Erythroblast (primary cell): Measurements from ENCODE around the gene FNBP1L.
"Not testable (repeated sequence)": the region's sequence is repeated elsewhere in the genome, so short reads cannot be mapped to it uniquely, and the experiment has no call there.

ENCODE experiments used
- DNase-seq, 2 experiments: peaks; one replicate each; lab custom pipeline; 2025; lab: John Stamatoyannopoulos, UW
- GATA1 ChIP-seq: IDR thresholded peaks from 2 replicates; pipeline ENCODE4 v1.6.1; 2011; ENCODE audit warnings: low read depth, mild to moderate bottlenecking, control low read depth, low read length, moderate library complexity
- POLR2A ChIP-seq: IDR thresholded peaks from 2 replicates; pipeline ENCODE4 v1.6.1; 2011; ENCODE audit warnings: mild to moderate bottlenecking, low read length

FNBP1L gene

GRCh38 chr1:93459126-93459525, 11.2 kb downstream of the FNBP1L start:
- no peak for DNase-seq
- no peak for TF ChIP-seq POLR2A
- no peak for TF ChIP-seq GATA1

- DNase-seq = no peak
- TF ChIP-seq POLR2A (no peak), GATA1 (no peak)
Observed at GRCh38 chr1:93461236-93461635, 13.3 kb downstream of the FNBP1L start.

GRCh38 chr1:93463960-93464359, 16.0 kb downstream of the FNBP1L start:
- TF ChIP-seq POLR2A = no peak
- TF ChIP-seq GATA1 = no peak
- no peak for DNase-seq

GRCh38 chr1:93465371-93466082, 17.6 kb downstream of the FNBP1L start:
- not testable (repeated sequence) for DNase-seq

DNA sequence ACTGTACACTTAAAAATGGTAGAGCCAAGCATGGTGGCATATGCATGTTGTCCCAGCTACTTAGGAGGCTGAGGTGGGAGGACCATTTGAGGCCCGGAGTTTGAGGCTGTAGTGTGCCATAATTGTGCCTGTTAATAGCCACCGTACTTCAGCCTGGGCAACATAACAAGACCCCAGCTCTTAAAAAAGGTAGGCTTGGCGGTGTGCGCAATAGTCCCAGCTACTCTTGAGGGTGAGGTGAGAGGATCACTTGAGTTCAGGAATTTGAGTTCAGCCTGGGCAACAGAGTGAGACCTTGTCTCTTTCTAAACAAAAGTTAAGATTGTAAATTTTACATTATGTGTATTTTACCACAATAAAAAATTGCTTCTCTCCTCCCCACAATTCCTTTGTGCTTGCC, 19.7 kb downstream of the FNBP1L start:
- TF ChIP-seq GATA1 (no peak), POLR2A (no peak)
- DNase-seq = no peak

DNA sequence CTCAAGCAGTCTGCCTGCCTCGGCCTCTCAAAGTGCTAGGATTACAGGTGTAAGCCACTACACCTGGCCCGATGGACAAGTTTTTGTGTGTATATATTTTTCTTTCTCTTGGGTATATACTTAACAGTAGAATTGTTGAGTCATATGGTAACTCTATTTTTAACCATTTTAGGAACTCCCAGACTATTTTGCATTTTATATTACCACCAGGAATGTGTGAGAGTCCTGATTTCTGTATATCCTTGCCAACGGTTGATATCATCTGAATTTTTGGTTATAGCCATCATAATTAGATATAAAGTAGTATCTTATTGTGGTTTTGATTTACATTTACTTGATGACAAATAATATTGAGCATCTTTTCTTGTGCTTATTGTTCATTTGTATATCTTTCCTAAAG, 20.7 kb downstream of the FNBP1L start:
- TF ChIP-seq GATA1 = no peak
- TF ChIP-seq POLR2A = no peak
- DNase-seq = no peak

- not testable (repeated sequence) for DNase-seq
Observed at GRCh38 chr1:93469223-93469622, 21.3 kb downstream of the FNBP1L start.

DNA sequence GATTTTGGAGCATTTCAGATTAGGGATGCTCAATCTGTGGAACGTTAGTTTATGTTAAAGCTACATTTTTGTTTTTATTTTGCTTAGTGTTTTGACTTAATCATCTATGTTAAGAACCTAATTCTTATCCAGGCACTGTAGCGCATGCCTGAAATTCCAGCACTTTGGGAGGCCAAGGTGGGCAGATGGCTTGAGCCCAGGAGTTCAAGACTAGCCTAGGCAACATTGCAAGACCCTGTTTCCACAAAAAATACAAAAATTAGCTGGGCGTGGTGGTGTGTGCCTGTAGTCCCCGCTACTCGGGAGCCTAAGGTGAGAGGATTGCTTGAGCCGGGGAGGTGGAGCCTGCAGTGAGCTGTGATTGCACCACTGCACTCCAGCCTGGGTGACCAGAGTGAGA, 23.4 kb downstream of the FNBP1L start:
- no peak for DNase-seq
- TF ChIP-seq GATA1 = no peak
- TF ChIP-seq POLR2A = no peak

DNA sequence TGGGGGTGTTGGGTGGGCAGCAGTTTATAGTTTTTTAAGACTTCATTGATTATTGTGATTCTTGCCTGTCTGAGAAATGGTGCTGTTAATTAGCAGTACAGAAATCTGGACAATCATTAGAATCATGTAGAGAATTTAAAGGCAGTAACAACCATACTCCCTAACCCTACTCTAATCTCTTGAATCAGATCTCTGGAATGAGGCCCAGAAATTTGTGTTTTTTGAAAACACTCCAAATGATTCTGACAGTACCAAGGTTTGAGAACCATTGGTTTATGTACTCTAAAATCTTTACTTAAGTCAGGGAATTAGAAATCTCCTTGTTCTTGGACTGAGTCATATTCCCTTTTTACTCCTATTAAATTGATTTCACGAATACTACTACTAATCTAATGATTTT, 24.0 kb downstream of the FNBP1L start:
- peak; percentile 27 to 28 for DNase-seq
- no peak for TF ChIP-seq GATA1
- no peak for TF ChIP-seq POLR2A

DNA sequence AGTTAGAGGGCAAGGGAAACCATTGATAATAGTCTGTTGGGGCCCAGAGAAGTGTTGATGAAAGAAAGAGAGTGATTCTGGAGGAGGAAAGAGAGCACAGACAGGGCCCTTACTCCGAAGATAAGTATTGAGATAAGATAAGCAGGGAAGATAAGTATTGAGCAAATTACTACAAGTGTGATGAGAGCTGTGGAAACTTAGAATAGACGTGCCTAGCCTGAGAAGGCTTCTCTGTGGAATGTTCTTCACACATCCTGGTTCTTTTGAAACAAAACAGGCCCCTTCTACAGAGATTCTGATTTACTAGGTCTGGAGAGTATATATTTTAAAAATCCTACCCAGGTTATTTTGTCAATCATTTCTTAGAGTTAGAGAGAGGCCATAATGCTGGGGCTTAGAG, 26.4 kb downstream of the FNBP1L start:
- TF ChIP-seq POLR2A (no peak), GATA1 (no peak)
- no peak for DNase-seq

DNA sequence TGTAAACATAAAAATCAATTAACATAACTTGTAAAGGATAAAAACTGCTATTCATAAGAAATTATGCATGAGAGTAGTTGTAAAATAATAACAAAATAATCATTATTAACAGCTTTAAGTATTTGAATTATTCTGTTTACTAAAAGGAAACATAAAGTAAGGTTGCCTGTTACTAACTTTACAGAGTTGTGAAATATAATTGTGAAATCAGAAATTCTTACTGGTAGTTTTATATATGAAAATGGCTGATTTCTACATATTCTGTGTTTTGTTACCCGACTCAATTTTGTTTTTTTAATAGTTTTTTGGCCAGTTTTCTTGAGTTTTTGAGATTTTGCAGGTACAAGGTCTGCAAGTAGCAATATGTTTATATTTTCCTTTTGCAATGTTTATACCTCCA, 27.8 kb downstream of the FNBP1L start:
- no peak for DNase-seq
- TF ChIP-seq POLR2A = no peak
- no peak for TF ChIP-seq GATA1

DNA sequence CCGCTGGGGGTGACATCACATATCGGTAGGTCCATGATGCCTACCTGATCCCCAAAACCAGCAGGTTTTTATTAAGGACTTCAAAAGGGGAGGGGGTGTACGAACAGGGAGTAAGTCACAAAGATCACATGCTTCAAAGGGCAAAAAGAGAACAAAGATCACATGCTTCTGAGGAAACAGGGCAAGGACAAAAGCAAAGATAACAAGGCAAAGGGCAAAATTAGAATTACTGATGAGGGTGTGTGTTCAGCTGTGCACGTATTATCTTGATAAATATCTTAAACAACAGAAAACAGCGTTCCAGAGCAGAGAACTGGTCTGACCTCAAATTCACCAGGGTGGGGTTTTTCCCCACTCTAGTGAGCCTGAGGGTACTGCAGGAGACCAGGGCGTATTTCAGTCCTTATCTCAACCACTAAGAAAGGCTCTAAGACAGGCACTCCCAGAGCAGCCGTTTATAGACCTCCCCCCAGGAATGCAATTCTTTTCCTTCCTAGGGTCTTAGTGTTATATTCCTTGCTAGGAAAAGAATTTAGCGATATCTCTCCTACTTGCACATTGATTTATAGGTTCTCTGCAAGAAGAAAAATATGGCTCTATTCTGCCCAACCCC, 31.3 kb downstream of the FNBP1L start:
- DNase-seq = peak; percentile 10 to 44

DNA sequence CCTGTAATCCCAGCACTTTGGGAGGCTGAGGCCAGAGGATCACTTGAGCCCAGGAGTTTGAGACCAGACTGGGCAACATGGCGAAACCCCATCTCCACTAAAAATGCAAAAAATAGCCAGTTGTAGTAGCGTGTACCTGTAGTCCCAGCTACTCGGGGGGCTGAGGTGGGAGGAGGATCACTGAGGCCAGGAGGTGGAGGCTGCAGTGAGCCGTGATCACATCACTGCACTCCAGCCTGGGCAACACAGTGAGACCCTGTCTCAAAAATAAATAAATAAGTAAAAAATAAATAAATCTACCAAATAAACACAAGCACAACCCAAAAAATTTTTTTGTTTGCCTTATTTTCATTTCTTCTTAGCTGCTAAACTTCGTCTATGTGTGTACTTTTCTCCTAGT, 34.0 kb downstream of the FNBP1L start:
- DNase-seq = not testable (repeated sequence)

- no peak for DNase-seq
- TF ChIP-seq GATA1 (no peak), POLR2A (no peak)
Observed at GRCh38 chr1:93483200-93483599, 35.3 kb downstream of the FNBP1L start.

DNA sequence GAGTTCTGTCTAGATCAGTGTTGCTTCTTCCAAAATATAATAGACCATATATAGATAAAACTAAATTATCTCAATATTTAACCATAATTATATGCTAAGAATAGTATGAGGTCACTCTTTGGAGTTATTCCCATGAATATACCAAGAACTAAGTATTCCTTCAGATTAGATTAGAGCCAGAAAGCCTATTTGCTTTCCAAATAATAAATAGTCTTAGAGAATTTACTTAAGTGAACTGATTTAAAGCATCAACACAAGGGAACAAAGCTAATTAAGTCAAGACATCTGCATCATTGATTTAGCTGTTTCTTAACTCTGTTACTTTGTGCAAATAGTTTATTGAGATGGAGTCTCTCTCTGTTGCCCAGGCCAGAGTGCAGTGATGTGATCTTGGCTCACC, 35.7 kb downstream of the FNBP1L start:
- TF ChIP-seq POLR2A = no peak
- TF ChIP-seq GATA1 = no peak
- DNase-seq = no peak
